GM21825 (cell line): ENCODE data around the gene KLF4.
"Not testable (repeated sequence)": the region's sequence is repeated elsewhere in the genome, so short reads cannot be mapped to it uniquely, and the experiment has no call there.

Experiments used
- ATAC-seq: cut with Tn5 transposase; IDR thresholded peaks from one replicate; pipeline ENCODE4 v1.9.1; 2021; ENCODE audit warnings: mild to moderate bottlenecking, moderate library complexity; ENCODE audit not compliant: unreplicated experiment

KLF4 gene

DNA sequence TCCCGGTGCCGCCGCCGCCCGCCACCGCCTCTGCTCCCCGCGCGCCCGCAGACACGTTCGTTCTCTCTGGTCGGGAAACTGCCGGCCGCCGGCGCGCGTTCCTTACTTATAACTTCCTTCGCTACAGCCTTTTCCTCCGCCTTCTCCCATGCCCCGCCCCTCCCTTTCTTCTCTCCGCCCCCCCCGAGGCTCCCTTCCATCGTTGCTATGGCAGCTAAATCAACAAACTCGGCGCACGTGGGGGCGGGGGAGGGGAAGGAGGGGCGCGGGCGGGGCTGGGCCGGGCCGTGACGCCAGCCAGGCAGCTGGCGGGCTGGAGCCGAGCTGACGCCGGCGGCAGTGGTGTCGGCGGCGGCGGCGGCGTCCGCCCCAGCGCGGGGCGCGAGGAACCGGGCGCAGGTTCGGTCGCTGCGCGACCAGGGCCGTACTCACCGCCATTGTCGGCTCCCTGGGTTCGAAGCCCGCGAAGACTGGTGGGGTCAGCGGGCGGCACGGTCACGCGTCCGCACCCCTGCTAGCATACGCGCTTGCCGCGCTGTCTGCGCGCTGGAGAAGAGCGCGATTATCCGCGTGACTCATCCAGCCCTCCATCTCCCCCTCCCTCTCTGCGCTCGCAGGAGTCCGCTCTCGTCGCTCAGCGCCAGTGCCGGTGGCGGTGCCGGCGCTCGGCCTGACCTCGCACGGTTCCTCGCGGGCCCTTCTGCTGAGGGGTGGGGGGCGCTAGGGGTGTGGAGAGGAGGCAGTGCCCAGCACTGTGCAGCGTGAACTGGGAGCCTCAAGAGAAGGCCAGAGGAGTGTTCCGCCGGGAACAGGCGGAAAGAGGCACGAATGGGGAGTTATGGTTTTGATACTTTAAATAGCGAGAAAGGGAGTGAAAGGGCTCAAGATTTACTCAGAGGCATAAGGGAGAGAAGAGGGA lies at the start of gene KLF4:
Gene KLF4 (minus strand): TSS at position 83 of the 919 bp plus-strand sequence. CDS start 597 bp downstream, outside the sequence.
- peak; percentile 69 for ATAC-seq

DNA sequence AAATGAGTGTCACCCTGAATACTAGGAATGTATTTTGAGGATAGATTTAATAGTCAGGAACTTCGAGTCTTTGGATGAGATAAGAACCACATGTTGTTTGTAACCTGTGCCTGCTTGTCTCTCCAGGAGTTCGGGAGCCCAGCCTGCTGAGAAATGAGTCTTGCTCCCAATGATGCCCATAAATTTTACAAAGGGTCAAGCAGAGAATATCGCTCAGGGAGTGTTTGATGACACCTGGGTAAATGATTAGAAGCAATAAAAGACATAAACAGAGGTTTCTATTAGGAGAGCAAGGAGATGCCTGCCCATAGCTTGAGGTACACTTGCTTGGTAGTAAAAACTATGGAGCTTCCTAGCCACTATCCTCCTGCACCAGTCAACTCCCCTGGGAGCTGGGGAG lies 46.9 kb upstream of the KLF4 start:
- ATAC-seq: no peak

DNA sequence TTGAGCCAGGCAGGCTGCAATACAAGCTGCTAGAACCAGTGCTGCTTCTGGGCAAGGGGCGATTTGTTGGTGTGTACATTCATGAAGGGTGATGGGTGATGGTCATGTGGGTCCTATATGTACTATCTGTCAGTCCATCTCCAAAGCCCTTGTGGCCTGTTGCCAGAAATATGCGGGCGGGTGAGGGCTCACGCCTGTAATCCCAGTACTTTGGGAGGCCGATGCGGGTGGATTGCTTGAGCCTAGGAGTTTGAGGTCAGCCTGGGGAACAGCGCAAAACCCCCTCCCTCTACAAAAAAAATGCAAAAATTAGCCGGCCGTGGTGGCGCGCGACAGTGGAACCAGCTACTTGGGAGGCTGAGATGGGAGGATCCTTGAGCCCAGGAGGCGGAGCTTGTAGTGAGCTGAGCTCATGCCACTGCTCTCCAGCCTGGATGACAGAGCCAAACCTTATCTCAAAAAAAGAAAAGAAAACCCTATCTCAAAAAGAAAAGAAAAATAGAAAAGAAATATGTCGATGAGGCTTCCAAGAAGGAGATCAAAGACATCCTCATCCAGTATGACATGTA lies 45.0 kb upstream of the KLF4 start:
- ATAC-seq: no peak

- ATAC-seq: no peak
These were observed 41.1 kb upstream of the KLF4 start for GRCh38 chr9:107530679-107531078.

GRCh38 chr9:107528686-107529085 lies 39.1 kb upstream of the KLF4 start:
- ATAC-seq: no peak

GRCh38 chr9:107523539-107523938 lies 34.0 kb upstream of the KLF4 start:
- ATAC-seq: no peak

GRCh38 chr9:107520186-107520585 lies 30.6 kb upstream of the KLF4 start:
- ATAC-seq: no peak

GRCh38 chr9:107518037-107518807 lies 28.7 kb upstream of the KLF4 start:
- ATAC-seq: no peak

DNA sequence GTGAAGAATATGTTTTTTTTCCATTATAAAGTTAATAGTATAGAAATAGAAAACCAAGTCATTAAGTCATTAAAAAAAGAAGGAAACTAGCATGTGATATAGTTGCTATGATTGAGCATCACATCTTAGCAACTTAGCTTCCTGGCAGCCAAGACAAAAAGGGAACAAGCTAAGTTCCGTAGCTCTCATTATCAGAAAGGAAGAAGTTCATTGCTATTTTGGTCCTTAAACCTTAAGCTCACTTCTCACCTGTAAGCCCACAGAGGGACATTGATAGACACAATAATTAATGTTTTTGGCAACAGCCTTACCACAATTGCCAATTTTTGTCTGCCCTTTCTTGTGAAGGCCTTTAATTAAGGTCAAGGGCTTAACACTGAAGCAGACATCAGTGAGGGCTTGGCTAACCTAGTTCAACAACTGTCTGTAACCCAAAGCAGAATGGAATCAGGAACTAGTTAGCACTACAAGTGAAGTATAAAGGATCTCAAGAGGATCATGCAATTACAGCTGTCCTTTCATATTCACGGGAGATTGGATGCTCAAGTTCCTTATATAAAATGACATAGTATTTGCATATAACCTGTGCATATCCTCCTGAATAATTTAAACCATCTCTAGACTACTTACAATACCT lies 24.0 kb upstream of the KLF4 start:
- ATAC-seq: no peak

DNA sequence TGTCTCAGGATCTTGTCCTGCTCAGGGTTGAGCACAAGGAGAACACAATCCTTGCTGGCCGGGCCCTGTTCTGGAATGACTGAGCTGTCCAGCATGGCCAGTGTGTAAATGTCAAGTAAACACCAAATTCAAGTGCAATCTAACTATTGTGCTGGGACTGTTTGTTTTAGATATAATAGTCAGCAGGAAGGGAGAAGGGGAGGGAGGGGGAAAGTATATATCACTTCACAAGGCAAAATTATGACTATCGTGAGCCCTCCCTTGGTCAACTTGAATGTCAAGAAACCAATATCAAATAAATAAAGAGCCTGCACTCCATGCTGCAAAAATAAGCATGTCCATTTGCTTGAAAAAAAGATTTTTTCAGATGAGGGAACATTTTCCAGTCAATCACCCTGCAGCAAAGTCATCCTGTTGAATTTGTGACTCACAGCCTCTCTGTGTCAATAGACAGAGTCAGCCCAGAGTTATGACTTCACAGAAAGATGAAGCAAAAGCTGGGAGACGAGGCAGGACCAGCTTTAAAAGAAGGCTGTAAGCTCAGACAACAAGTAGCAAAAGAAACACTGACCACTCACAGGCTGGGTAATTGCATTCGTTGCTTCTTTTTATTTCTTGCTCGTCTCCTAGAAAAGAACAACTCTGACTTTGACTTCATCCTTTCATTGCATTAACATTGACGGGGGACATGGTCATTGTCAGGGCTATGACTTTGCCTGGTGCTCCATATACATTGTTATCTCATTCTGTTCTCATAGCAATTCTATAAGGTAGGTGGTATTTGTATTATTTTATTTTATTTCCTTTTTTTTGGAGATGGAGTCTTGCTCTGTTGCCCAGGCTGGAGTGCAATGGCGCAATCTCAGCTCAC lies 15.3 kb upstream of the KLF4 start:
- no peak for ATAC-seq

GRCh38 chr9:107502464-107502863 lies 12.9 kb upstream of the KLF4 start:
- no peak for ATAC-seq

DNA sequence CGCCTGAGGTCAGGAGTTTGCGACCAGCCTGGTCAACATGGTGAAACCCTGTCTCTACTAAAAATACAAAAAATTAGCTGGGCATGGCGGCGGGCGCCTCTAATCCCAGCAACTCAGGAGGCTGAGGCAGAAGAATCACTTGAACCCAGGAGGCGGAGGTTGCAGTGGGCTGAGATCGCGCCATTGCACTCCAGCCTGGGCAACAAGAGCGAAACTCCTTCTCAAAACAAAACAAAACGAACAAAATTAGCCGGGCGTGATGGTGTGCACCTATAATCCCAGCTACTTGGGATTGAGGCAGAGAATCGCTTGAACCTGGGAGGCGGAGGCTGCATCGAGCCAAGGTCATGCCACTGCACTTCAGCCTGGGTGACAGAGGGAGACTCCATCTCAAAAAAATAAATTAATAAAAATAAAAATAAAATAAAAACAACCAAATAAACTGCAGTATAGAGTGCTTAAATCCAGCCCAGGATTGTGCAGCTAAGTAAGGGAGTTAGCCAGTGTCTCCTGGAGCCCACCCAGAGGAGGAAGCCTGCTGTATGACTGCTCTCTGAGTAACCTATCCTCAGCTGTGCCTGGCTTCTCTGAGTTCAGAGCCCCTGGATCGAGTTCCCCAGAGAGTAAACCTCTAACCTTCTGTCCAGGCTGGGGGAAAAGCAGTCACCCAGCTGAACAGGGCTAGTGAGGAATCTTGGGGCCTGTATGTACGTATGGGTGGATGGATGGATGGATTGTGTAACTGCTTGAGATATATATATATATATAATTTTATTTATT lies 11.0 kb upstream of the KLF4 start:
- ATAC-seq: not testable (repeated sequence)

DNA sequence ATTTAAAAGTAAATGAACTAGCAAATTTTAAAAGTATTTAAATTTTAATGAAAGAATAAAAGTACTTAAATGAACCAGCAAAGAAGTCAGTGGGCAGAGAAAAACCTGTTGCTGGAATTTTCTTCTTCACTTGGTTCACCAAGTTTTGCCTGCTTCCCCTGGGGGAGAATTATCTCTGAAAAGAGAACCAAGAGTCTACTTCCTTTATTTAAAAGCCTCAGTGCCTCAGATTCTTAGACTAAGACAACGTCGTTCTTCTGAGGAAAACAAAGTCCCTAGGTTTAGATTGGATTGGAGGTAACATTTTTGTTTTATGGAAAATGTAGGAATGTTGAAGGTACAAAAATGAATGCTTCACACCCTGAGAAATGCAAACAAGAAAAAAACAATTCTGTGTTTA lies 7.4 kb upstream of the KLF4 start:
- no peak for ATAC-seq

GRCh38 chr9:107492381-107492970 lies 2.9 kb upstream of the KLF4 start:
- ATAC-seq: no peak

DNA sequence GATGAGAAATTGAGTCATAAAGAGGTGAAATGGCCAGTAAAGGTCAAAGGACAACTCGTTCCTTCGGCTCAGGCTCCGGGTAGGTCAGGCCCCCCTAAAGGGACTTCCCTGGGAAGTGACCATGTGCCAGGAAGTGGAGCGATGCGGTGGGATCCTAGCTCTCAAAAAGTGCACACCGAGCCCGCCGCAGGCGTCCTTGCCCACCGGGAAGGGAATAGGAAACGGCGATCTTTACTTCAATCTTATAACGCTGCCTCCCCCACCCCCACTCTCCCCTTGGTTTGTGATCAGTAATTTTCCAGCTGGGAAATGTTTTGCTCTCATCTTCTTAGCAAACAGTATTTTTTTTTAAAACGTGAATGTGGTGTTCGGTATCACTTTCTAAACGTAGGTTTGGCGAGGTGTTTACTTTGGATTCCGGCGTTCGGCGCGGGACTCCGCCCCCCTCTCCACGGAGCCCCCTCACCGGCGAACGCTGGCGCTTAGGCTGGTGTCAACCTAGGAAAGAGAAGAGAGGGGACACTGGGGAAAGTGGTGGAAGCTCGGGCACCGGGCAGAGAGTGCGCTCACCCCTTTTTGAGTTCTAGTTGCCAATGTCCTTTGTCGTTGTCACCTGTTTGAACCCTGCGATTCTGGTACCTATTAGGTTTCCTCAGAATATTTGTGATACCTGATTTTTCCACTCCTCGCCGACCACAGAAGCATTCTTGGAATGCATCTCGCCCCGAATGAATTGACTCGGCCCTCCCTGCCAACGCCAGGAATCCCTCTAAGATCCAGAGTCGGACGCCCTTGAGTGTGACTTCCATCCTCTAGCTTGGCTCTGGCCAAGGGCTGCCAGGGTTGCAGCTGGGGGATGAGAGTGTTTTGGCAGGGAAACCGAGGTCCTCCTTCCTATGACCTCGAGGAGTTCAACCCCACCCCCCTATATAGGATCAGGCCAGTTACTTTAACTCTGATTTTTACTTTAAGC lies 1.8 kb upstream of the KLF4 start:
- ATAC-seq: no peak

DNA sequence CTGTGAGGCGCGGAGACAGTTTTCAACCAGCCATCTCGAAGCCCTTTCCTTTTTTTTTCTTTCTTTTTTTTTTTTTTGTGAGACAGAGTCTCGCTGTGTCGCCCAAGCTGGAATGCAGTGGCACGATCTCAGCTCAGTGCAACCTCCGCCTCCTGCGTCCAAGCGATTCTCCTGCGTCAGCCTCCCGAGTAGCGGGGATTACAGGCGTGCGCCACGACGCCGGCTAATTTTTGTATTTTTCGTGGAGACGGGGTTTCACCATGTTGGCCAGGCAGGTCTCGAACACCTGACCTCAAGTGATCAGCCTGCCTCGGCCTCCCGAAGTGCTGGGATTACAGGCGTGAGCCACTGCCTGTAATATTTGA lies 1.0 kb upstream of the KLF4 start:
- ATAC-seq: not testable (repeated sequence)

- ATAC-seq: peak; percentile 27
These were observed 360 bp downstream of the KLF4 start for GRCh38 chr9:107489144-107489673.
